Neutrophil (primary cell): ENCODE results near the gene TUG1.

Experiments
- H3K27ac ChIP-seq: fragments of 200-600 bp; sonication (generic); 2 replicates; pipeline ENCODE4 v1.5.1; 2016; ENCODE audit warnings: mild to moderate bottlenecking, moderate library complexity
- H3K27me3 ChIP-seq: fragments of 200-600 bp; sonication (generic); 2 replicates; pipeline ENCODE4 v1.6.0; 2016; ENCODE audit warnings: mild to moderate bottlenecking
- H3K36me3 ChIP-seq: fragments of 200-600 bp; sonication (generic); 2 replicates; pipeline ENCODE4 v1.5.1; 2017
- H3K4me1 ChIP-seq, 2 experiments: fragments of 200-600 bp in 1 of 2; sonication (generic) in 1 of 2; 1 replicate in 1 of 2; 2 replicates in 1 of 2; pipeline versions ENCODE4 v1.5.1 to v1.6.1; 2013 to 2016; ENCODE audit warnings: low read depth in 1 of 2, low read length in 1 of 2, mild to moderate bottlenecking in 1 of 2, moderate library complexity in 1 of 2; ENCODE audit not compliant: control insufficient read depth in 1 of 2, insufficient read depth in 1 of 2
- H3K4me3 ChIP-seq, 2 experiments: fragments of 200-600 bp in 1 of 2; sonication (generic) in 1 of 2; 1 replicate in 1 of 2; 2 replicates in 1 of 2; pipeline ENCODE4 v1.5.1; 2013 to 2016; ENCODE audit warnings: low read depth in 1 of 2, low read length in 1 of 2, mild to moderate bottlenecking in 1 of 2, moderate library complexity in 1 of 2
- H3K9me3 ChIP-seq: fragments of 200-600 bp; sonication (generic); 2 replicates; pipeline ENCODE4 v1.5.1; 2016
- TF ChIP-seq, protein P1 (sequence below): fragments of 200-600 bp; sonication (generic); IDR thresholded peaks from 2 replicates; pipeline ENCODE4 v1.5.1; 2016; ENCODE audit warnings: antibody characterized with exemption

Gene TUG1

DNA sequence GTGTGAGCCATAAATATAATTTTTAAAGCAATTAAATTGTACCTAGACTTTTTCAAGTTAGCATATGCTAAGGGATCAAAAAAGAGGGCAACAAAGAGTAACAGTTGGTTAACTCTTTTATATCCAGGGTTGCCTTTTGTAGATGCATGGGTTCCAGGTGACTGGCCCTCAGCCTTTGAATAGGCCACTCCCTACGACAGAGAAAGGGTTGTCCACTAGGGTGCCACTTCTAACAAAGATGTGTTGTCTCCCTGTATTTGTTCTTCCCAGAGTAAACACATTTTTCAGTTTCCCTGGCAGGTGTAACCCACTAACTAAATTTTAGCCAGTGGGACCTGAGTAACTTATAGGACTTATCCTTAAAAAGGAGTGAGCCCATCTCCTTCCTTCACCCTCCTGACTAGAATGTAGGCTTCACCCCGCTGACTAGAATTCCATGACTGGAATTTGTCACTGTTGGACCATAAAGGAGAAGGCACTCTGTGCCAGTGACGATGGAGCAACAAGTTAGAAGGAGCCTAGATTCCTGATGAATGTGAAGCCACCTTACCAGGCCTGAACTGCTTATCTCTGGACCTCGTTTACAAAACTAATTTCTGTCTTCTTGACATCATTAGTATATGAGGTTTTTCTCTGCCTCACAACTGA, 16.6 kb downstream of the TUG1 start:
- Histone ChIP-seq H3K27me3 (no peaks in the 10 kb centered on the region), H3K9me3 (no peaks in the 10 kb centered on the region)

DNA sequence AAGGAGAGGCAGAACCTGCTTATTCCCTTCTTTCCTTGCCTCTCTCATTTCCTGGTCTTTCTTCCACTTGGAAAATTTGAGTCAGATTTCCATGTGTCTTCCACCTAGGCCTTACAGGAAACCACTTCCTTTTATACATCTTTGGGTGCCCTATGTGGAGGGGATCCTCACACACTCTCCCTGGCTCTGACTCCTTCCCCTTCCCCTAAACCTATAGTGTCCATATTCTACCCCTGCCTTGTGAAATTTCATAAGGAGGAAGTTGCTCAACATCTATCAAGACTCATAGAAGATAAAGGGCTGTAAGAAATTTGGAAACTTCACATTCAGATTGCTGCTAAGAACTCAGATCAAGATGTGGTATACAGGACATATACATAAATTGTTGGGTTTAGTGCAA, 20.4 kb downstream of the TUG1 start:
- H3K4me1 ChIP-seq = peaks cover 9 to 12% of the 10 kb centered on the region in 2 experiments
- H3K27ac ChIP-seq = no peak overlapping the region
- TF ChIP-seq, protein P1, sequence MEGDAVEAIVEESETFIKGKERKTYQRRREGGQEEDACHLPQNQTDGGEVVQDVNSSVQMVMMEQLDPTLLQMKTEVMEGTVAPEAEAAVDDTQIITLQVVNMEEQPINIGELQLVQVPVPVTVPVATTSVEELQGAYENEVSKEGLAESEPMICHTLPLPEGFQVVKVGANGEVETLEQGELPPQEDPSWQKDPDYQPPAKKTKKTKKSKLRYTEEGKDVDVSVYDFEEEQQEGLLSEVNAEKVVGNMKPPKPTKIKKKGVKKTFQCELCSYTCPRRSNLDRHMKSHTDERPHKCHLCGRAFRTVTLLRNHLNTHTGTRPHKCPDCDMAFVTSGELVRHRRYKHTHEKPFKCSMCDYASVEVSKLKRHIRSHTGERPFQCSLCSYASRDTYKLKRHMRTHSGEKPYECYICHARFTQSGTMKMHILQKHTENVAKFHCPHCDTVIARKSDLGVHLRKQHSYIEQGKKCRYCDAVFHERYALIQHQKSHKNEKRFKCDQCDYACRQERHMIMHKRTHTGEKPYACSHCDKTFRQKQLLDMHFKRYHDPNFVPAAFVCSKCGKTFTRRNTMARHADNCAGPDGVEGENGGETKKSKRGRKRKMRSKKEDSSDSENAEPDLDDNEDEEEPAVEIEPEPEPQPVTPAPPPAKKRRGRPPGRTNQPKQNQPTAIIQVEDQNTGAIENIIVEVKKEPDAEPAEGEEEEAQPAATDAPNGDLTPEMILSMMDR = no peak
- H3K27me3 ChIP-seq = no peaks in the 10 kb centered on the region
- no peak overlapping the region for H3K4me3 ChIP-seq
- H3K9me3 ChIP-seq = no peaks in the 10 kb centered on the region
- no peaks in the 10 kb centered on the region for H3K36me3 ChIP-seq

More for the DNA sequence above, 16.6 kb downstream of the TUG1 start:
- Histone ChIP-seq H3K4me1 (peaks cover 9 to 12% of the 10 kb centered on the region in 2 experiments), H3K4me3 (no peak overlapping the region), H3K36me3 (no peaks in the 10 kb centered on the region), H3K27ac (no peak overlapping the region)
- TF ChIP-seq, protein P1 = no peak

DNA sequence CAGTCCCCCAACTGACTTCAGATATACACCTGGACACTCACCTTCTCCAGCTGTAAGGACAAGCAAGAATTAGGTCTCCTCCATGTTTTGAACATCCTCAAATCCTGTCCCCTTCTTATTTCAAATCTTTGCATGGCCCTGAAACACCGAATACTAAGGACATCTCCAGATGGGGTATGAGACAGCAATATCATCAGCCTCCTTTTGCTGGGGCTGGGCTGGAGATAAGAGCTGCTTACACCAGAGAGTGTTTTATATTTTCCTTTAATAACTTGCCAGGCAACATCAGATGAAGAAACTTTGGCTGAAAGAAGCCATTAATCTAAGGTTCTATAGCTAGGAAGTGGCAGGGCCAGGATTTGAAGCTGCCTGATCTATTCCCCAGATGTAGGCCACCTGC, 21.6 kb downstream of the TUG1 start:
- H3K27me3 ChIP-seq = no peaks in the 10 kb centered on the region
- peaks cover 9 to 12% of the 10 kb centered on the region in 2 experiments for H3K4me1 ChIP-seq
- no peak overlapping the region for H3K27ac ChIP-seq
- no peaks in the 10 kb centered on the region for H3K9me3 ChIP-seq
- H3K4me3 ChIP-seq = no peak overlapping the region
- TF ChIP-seq, protein P1 = no peak
- no peaks in the 10 kb centered on the region for H3K36me3 ChIP-seq

DNA sequence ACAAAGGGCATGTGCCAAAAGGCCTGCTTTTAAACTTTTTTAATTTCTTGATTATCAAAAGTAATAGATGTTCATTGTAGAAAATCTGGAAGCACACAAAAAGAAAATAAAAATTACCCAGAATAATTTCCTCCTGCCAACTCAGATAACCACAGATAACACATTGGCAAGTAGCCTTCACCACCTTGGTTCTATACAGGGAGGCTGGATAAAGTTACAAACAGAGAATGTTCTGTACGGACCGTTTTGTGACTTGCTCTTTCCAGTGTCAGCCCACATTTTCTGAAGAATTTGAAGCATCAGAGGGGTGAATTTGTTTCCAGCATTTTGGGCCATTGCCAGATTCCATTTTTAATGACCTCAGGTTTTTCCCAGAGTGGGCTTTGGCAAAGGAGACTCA, 23.5 kb downstream of the TUG1 start:
- Histone ChIP-seq H3K4me3 (no peak overlapping the region), H3K36me3 (no peaks in the 10 kb centered on the region), H3K27me3 (no peaks in the 10 kb centered on the region), H3K4me1 (peaks cover 9 to 12% of the 10 kb centered on the region in 2 experiments), H3K9me3 (no peaks in the 10 kb centered on the region), H3K27ac (no peak overlapping the region)
- TF ChIP-seq, protein P1 = no peak

DNA sequence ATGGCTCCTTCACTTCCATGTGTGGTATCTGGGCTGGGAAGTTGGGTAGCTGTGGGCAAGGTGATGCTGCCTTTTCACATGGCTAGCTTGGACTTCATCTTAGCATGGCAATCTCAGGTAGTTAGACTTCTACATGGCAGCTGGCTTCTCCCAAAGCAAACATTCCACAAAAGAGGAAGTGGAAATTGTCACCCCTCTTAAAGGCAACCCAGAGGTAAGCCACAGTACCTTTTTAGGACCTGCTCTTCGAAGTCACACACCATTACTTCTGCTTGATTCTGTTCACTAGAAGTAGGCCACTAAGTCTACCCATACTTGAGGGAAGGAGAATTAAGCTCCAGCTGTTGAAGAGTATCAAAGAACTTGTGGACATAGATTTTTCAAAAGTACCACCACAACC, 25.9 kb downstream of the TUG1 start:
- Histone ChIP-seq H3K9me3 (no peaks in the 10 kb centered on the region), H3K27ac (no peak overlapping the region), H3K36me3 (no peaks in the 10 kb centered on the region), H3K4me1 (peaks cover 0 to under 1% of the 10 kb centered on the region in 2 experiments), H3K27me3 (no peaks in the 10 kb centered on the region), H3K4me3 (no peak overlapping the region)
- TF ChIP-seq, protein P1 = no peak
